Activated CD8-positive, alpha-beta memory T cell treated with anti-CD3 and anti-CD28 coated beads for 36 hours (primary cell): Measurements from ENCODE around the gene NDUFS3. TPM values are rescaled to one million over a fixed set of nuclear protein-coding genes. Genes with fewer than 3 reads are reported as not detected.

Source experiments
- CTCF ChIA-PET: fragments of 350-600 bp; sonication (Branson Sonifier 250); formaldehyde crosslinking; loops from one replicate; lab custom pipeline; 2021; ENCODE audit warnings: antibody characterized with exemption; lab: Charles Lee
- POLR2A ChIA-PET: fragments of 350-600 bp; sonication (Branson Sonifier 250); formaldehyde crosslinking; loops from one replicate; lab custom pipeline; 2021; ENCODE audit warnings: antibody characterized with exemption; lab: Charles Lee
- total RNA-seq, 2 experiments: library from RNA; stranded (reverse); gene quantifications; one replicate each; pipeline ENCODE4 v1.2.3, GENCODE V29; 2021

NDUFS3 gene
- total RNA-seq, 2 experiments from 2014 or later, result 145 to 149 TPM

GRCh38 chr11:47573321-47573720 is 5.6 kb upstream of the NDUFS3 start:
- ChIA-PET CTCF (no interaction called here), POLR2A (no interaction called here)

- CTCF ChIA-PET, result interaction anchor here (3.7 to 3.9 kb wide), 2 partner anchors 12 to 24 kb away, joined by 12 to 20 read pairs; partner anchors contain the start of genes CELF1 and PTPMT1
- POLR2A ChIA-PET, result interaction anchor here (0.7 to 3.5 kb wide), 3 partner anchors 9 to 71 kb away, joined by 3 to 19 read pairs (median 7); partner anchors contain the start of gene PTPMT1
These were observed 1.3 kb upstream of the NDUFS3 start for GRCh38 chr11:47577460-47578041.

GRCh38 chr11:47583844-47584243 is 5.0 kb downstream of the NDUFS3 start:
- ChIA-PET POLR2A (no interaction called here), CTCF (no interaction called here)

- CTCF ChIA-PET, result no interaction called here
- POLR2A ChIA-PET, result interaction anchor here (0.6 kb wide), 1 partner anchor 120 kb away, joined by 3 read pairs; no protein-coding TSS in a partner anchor
These were observed 7.4 kb downstream of the NDUFS3 start, which contains the start of gene FAM180B for GRCh38 chr11:47586098-47586855. FAM180B (plus strand) TSS chr11:47586678; CDS start chr11:47586769, 91 bp downstream.

GRCh38 chr11:47587039-47587716 is 8.3 kb downstream of the NDUFS3 start:
- POLR2A ChIA-PET, result no interaction called here
- CTCF ChIA-PET, result no interaction called here

- CTCF ChIA-PET, result no interaction called here
- POLR2A ChIA-PET, result no interaction called here
These were observed 9.0 kb downstream of the NDUFS3 start for GRCh38 chr11:47587723-47588326.

GRCh38 chr11:47589118-47589517 is 10.2 kb downstream of the NDUFS3 start:
- ChIA-PET POLR2A (no interaction called here), CTCF (no interaction called here)

GRCh38 chr11:47589584-47589976 is 10.7 kb downstream of the NDUFS3 start:
- ChIA-PET POLR2A (no interaction called here), CTCF (no interaction called here)

GRCh38 chr11:47589977-47590861 is 11.3 kb downstream of the NDUFS3 start:
- ChIA-PET CTCF (no interaction called here), POLR2A (no interaction called here)

- ChIA-PET CTCF (no interaction called here), POLR2A (no interaction called here)
These were observed 12.9 kb downstream of the NDUFS3 start for GRCh38 chr11:47591764-47592163.

- POLR2A ChIA-PET, result no interaction called here
- CTCF ChIA-PET, result no interaction called here
These were observed 13.4 kb downstream of the NDUFS3 start for GRCh38 chr11:47592251-47592650.

- ChIA-PET CTCF (no interaction called here), POLR2A (no interaction called here)
These were observed 14.1 kb downstream of the NDUFS3 start for GRCh38 chr11:47592970-47593369.

- ChIA-PET POLR2A (no interaction called here), CTCF (no interaction called here)
These were observed 14.6 kb downstream of the NDUFS3 start for GRCh38 chr11:47593492-47593933.

- POLR2A ChIA-PET, result no interaction called here
These were observed 15.3 kb downstream of the NDUFS3 start, which contains the start of gene C1QTNF4 for GRCh38 chr11:47593934-47594855. C1QTNF4 (minus strand) TSS chr11:47594411; CDS start chr11:47590810, 3,601 bp downstream.

GRCh38 chr11:47595029-47595428 is 16.2 kb downstream of the NDUFS3 start:
- POLR2A ChIA-PET, result no interaction called here
- CTCF ChIA-PET, result interaction anchor here (0.6 kb wide), 1 partner anchor 28 kb away, joined by 4 read pairs; no protein-coding TSS in a partner anchor

More at GRCh38 chr11:47593934-47594855, 15.3 kb downstream of the NDUFS3 start, which contains the start of gene C1QTNF4:
- CTCF ChIA-PET, result interaction anchor here (0.6 kb wide), 1 partner anchor 28 kb away, joined by 4 read pairs; no protein-coding TSS in a partner anchor

- ChIA-PET POLR2A (no interaction called here), CTCF (no interaction called here)
These were observed 17.1 kb downstream of the NDUFS3 start for GRCh38 chr11:47595967-47596366.

GRCh38 chr11:47599902-47600301 is 21.0 kb downstream of the NDUFS3 start:
- POLR2A ChIA-PET, result no interaction called here
- CTCF ChIA-PET, result no interaction called here
